Activated CD8-positive, alpha-beta memory T cell treated with anti-CD3 and anti-CD28 coated beads for 36 hours (primary cell): Measurements from ENCODE around the gene MFGE8. TPM values are rescaled to one million over a fixed set of nuclear protein-coding genes. Genes with fewer than 3 reads are reported as not detected.
"Not testable (repeated sequence)": the region's sequence is repeated elsewhere in the genome, so short reads cannot be mapped to it uniquely, and the experiment has no call there.

Experiments used
- CTCF ChIA-PET: fragments of 350-600 bp; sonication (Branson Sonifier 250); formaldehyde crosslinking; loops from one replicate; lab custom pipeline; 2021; ENCODE audit warnings: antibody characterized with exemption; lab: Charles Lee
- POLR2A ChIA-PET: fragments of 350-600 bp; sonication (Branson Sonifier 250); formaldehyde crosslinking; loops from one replicate; lab custom pipeline; 2021; ENCODE audit warnings: antibody characterized with exemption; lab: Charles Lee
- total RNA-seq, 2 experiments: library from RNA; stranded (reverse); gene quantifications; one replicate each; pipeline ENCODE4 v1.2.3, GENCODE V29; 2021

The MFGE8 gene, protein sequence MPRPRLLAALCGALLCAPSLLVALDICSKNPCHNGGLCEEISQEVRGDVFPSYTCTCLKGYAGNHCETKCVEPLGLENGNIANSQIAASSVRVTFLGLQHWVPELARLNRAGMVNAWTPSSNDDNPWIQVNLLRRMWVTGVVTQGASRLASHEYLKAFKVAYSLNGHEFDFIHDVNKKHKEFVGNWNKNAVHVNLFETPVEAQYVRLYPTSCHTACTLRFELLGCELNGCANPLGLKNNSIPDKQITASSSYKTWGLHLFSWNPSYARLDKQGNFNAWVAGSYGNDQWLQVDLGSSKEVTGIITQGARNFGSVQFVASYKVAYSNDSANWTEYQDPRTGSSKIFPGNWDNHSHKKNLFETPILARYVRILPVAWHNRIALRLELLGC
- 10 to 100 TPM; 18.6 to 19.9 TPM for total RNA-seq

DNA sequence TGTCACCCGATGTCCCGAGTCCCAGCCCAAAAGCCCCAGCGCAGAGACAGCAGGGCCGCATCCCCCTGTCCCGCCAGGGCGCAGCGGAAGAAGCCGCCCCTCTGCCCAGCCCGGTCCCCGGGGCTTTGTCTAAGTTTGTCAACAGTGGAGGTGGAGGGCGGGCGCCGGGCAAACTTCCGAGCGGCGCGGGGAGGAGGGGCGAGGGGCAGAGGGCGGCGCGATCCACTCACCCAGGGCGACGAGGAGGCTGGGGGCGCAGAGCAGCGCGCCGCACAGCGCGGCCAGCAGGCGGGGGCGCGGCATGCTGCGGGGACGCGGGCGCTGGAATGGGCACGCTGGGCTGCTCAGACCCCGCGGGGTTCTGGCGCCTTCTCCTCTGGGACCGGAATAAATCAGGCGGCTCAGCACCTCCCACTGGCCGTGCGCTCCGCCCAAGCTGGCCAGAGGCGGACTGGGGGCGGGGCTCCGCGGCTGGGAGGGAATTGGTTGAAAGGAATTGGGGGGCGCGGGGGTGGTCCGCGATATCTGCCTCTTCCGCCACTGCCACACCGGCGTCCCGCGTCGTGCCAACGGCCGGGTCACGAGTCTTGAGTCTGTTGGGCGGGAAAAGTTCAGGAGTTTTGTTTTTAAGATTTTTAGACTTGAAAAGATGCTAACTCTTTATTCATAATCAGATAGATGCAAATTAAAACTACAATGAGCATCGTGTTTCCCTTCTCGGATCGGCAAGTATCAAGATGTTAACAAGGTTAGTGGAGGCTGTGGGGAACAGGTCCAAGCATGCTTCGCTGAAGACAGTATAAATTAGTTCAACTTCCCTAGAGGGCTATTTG is at the start of gene MFGE8:
MFGE8 (minus strand) TSS at position 363 of the 833 bp plus-strand sequence; CDS start at position 303, 60 bp downstream.
- ChIA-PET CTCF (interaction anchor here (0.7 to 2.4 kb wide), 4 partner anchors 7 to 9 kb away, joined by 3 to 8 read pairs (median 3); no protein-coding TSS in a partner anchor), POLR2A (no interaction called here)

DNA sequence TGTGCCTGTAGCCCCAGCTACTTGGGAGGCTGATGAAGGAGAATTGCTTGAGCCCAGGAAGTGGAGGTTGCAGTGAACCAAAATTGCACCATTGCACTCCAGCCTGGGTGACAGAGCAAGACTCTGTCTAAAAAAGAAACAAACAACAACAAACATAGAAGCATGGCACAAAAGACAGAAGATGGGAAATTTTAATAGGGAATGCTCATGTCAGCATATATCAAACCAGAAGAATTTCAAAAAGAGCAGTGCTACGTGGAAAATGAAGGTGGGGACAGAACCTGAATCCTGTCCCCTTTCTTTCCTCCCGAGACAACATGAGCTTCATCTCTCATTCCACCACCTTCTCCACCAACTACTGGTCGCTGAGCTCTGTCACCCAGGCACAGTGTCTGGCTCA is 46.3 kb upstream of the MFGE8 start:
- POLR2A ChIA-PET = no interaction called here
- CTCF ChIA-PET = no interaction called here

DNA sequence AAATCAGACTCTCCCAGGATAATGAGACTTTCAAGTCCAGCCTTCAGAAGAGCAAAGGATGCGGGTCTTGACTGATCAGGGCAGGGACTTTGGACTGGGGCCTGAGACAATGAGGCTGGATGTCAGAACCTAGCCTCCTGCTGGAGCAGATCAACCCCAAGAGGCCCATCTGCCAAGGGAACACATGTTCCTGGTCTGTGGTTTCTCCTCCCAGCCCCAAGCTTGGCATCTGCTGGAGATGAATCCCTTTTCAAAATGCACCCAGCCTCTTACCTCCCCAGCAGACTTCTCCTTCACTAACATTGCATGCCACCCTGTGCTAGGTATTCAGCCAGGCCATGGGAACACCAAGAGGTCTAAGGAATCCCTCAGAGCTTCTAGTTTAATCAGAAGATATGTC is 43.7 kb upstream of the MFGE8 start:
- POLR2A ChIA-PET = no interaction called here
- CTCF ChIA-PET = no interaction called here

DNA sequence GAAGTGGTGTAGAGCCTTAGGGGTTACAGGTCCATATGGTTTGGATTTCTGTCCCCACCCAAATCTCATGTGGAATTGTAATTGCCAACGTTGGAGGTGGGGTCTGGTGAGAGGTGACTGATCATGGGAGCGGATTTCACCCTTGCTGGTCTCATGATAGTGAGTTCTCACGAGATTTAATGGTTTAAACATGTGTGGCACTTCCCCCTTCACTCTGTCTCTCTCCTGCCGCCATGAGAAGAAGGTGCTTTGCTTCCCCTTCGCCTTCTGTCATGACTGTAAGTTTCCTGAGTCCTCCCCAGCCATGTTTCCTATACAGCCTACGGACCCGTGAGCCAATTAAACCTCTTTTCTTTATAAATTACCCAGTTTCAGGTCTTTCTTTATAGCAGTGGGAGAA is 43.1 kb upstream of the MFGE8 start:
- POLR2A ChIA-PET = no interaction called here
- CTCF ChIA-PET = no interaction called here

DNA sequence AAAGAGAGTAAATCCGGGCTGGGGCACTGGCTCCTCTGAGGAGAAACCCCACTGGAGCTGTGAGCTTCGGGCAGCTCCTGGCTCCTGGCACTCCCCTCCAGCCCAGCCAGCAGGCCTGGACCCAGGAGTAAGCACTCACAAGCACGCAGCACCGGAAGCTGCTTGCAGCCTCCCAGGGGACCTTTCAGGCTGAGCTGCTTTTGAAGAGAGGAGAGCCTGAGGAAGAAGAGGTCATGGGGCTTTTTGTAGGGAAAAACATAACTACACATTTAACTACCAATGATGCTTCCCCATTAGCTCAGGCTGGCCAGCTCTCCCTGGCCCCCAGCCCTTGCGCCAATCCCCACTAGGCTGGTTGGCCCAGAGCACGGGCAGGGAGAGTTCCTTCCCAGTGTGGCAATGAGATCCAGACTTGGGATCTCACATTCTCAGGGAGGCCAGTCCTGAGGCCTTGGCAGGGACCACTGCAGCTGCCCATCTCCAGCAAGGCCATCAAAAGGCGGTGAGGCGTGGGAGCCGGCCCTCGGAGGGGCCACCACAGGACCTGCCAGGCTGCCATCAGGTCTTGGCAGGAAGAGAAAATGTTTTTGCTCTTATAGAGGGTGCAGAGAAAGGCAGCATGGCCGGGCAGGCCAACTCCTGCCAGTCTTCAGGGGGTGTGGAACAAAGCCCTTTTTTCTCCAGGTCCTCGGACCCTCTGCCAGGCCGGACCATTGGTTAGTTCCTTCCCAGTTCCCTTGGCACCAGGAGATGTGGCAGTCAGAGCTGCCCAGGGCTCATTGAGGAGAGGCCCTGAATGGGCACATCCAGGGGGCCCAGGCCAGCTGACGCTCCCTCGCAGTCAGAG is 41.5 kb upstream of the MFGE8 start:
- ChIA-PET POLR2A (no interaction called here), CTCF (no interaction called here)

DNA sequence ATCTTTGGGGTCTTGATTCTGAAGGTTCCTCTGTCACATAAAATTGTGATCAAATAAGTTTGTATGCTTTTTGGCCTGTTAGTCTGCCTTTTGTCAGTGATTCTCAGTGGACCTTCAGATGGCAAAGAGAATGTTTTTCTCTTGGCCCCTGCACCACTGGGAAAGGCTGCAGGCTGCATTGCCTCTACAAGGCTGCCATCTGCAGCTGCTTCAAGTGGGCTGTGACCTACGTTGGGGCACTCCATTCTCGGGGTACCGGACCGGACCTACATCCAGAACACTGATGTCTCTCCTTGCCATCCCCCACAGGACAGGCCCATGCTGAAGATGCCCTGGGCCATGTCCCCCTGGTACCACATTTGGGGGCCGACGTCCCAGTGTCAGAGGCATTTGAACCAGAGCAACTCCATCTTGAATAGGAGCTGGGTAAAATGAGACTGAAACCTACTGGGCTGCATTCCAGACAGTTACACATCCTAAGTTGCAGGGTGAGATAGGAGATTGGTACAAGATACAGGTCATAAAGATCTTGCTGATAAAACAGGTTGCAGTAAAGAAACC is 37.5 kb upstream of the MFGE8 start:
- CTCF ChIA-PET = no interaction called here
- POLR2A ChIA-PET = no interaction called here

DNA sequence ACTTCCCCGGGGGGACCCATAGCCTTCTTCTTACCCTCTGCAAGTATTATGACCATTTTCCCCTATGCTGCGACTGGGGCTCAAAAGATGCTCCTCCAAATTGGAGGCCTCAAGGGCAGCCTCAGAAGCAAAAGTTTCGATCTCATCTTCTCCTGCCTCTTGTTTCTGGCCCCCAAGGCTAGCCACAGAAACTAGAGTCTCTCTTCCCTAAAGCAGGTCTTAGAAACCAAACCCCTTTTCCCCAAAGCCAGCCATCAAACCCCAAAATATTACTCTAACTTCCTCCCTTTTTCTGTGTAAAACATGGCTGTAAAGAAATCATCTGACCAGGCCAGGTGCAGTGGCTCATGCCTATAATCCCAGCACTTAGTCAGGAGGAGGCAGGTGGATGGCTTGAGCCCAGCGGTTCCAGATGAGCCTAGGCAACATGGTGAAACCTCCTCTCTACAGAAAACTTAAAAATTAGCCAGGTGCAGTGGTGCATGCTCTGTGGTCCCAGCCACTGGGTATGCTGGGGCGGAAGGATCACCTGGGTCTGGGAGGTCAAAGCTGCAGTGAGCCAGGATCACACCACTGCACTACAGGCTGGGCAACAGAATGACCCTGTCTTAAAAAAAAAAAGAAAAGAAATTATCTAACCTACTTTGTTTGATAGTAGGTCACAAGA is 36.7 kb upstream of the MFGE8 start:
- POLR2A ChIA-PET = no interaction called here
- CTCF ChIA-PET = no interaction called here

DNA sequence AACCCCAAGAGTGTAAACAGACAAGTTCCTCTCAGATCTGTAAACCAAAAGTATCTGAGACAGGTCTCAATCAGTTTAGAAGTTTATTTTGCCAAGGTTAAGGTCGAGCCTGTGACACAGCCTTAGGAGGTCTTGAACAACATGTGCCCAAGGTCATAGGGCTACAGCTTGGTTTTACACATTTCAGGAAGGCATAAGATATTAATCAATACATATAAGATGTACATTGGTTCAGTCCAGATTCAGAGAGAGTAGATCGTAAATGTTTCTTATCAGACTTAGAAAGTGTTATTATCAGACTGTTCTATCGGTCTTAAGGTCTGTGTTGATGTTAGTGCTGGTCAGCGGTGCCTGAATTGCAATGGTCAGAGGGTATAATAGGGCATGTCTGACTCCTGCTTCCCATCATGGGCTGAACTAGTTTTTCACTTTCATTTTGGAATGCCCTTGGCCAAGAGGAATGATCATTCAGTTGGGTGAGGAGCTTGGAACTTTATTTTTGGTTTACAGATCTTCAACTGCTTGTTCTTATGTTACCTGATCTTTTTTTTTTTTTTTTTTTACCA is 27.0 kb upstream of the MFGE8 start:
- POLR2A ChIA-PET = no interaction called here
- CTCF ChIA-PET = interaction anchor here (1.5 kb wide), 1 partner anchor 266 kb away, joined by 3 read pairs; no protein-coding TSS in a partner anchor

DNA sequence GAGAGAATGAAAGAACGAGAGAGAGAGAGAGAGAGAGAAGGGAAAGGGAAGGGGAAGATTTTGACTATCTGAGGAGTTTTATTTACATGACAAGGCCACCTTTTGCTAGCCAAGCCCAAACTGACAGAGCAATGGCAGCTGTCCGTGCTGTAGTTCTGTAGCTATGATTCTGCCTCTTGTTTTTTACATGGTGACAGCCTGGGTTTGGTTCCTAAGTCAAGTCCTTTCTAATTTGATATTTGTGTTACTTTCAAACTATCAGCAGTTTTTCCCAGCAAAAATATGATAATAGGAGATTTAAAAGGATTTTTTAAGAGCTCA is 26.3 kb upstream of the MFGE8 start:
- POLR2A ChIA-PET = no interaction called here
- CTCF ChIA-PET = interaction anchor here (1.2 to 1.5 kb wide), 2 partner anchors 27 to 267 kb away, joined by 3 to 4 read pairs; no protein-coding TSS in a partner anchor

DNA sequence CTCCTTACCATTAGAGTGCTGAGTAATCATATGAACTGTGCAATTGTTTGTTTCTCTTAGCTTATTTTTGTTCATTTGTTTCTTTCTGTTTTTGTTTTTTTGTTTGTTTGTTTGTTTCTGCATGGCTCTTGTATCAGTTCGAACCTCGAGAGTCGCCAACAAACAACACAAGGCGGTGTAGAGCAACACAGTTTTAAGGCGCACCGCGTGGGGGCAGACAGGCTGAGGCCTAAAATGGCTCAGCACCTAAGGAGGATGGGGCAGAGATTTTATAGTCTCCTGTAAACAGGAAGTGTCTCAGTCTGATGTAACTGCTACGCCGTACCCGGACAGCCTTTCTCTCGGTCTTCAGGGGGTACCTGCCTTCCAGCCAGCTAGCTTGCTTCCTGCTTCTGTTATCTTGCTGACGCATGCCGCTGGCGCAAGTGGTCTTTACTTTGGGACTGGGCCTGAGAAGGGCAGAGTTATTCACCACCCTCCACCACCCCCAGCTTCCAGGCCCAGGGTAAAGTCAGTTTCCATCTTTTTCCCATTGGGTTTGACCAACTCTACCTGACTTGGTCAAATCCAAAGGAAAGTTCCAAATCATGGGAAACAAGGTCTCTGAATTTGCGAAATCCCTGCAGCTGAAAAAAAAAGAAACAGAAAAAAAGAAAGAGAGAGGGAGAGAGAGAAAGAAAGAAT is 25.8 kb upstream of the MFGE8 start:
- ChIA-PET CTCF (interaction anchor here (1.2 to 1.5 kb wide), 2 partner anchors 28 to 268 kb away, joined by 3 to 4 read pairs; no protein-coding TSS in a partner anchor), POLR2A (no interaction called here)

DNA sequence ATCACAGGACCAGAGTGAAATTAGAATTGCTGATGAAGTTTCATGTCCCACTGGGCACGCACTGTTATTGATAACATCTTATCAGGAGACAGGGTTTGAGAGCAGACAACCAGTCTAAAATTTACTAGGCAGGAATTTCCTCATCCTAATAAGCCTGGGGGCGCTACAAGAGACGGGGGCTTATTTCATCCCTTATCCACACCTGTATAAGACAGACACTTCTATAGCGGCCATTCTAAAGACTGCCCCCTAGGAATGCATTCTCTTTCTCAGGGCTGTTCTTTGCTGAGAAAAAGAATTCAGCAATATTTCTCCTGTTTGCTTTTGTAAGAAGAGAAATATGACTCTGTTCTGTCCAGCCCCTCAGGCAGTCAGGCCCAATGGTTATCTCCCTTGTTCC is 21.3 kb upstream of the MFGE8 start:
- CTCF ChIA-PET, POLR2A ChIA-PET: not testable (repeated sequence)

DNA sequence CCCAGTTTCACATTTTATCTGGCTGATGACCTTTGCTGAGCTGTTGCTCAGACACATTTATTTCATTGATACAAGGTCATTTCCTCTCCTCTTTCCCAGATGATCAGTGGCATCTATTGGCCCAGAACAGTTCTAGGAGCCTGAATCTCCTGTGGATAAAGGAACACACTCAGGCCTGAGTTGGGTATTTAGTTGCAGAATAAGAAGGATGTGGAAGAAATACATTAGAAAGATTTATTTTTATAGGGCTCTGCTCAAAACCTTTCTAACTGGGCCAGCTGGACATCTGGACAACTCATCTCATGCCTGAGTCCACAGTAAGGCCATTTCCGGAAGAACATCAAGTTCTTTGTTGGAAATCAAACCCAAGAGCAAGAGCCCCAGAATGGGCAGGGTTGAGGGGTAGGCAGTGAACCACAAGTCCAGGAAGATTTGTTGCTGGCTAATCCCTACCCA is 19.7 kb upstream of the MFGE8 start:
- ChIA-PET CTCF (no interaction called here), POLR2A (no interaction called here)

DNA sequence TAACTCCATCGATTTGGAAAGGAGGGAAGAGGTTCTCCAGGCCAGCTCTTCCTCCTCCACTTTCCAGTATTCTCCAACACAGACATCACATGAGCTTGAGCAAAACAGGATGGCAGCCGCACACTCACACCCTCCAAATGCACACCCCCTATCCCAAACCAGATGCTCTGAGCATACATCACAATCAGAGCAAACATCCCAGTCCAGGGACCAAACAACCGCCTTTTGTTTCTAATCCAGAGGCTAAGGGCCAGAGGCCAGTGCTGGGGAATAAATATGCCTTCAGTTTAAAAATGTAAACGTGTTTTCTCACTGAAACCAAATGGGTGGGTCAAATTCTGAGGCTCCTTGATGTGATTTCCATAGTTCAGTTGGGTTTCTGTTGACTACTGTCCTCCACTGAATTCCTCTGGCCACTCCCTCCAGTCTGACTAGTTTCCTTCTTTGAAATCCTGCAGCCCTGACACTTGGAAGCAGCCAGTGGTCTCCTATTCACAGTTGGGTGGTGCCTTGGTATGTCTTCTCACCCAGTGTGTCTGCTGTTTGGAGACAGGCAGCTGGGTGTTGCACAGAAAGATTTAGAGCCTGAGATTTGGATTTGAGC is 19.2 kb upstream of the MFGE8 start:
- POLR2A ChIA-PET = no interaction called here
- CTCF ChIA-PET = no interaction called here

DNA sequence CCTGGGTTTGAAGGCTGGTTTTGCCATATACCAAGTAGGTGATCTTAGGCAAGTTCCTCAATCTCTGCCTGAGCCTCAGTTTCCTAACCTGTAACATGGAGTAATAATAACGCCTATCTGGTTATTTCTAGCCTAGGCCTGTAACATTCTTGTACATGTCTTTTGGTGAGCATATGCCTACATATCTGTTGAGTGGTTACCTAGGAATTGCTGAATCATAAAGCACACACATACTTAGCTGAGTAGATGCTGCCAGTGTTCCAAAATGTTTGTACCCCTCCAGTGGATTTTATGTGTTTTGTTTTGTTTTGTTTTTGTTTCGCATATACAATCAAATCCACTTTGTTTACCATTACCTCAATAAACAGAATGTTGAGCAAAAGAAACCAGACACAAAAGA is 17.4 kb upstream of the MFGE8 start:
- POLR2A ChIA-PET = no interaction called here
- CTCF ChIA-PET = no interaction called here

DNA sequence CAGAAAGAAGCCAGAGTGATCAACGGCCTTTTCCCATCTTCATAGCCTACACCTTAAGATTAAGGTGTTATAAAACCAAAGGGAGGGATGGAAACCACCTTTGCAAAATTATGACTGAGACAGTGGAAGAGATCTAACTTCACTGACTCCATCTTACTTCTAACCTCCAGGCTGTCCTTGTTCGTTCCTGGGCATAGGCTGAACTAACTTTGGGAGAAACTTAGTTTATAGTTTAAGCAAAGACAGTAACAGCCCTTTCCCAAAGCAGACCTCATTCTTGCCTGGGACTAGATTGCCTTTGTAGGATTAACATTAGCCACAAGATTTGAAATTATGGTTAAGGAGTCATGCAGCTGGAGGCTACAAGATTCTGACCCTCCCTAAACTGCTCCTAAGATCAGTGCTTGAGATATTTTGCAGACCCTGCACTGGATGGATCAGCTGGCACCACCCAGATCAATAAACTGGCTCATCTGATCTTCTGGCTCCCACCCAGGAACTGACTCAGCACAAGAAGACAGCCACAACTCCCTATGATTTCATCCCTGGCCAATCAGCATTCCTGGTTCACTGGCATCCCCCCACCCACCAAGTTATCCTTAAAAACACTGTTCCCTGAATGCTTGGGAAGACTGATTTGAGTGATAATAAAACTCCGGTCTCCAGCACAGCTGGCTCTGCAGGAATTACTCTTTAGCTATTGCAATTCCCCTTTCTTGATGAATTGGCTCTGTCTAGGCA is 16.3 kb upstream of the MFGE8 start:
- CTCF ChIA-PET = interaction anchor here (0.6 to 1.1 kb wide), 2 partner anchors 19 to 28 kb away, joined by 3 read pairs; no protein-coding TSS in a partner anchor
- POLR2A ChIA-PET = not testable (repeated sequence)

DNA sequence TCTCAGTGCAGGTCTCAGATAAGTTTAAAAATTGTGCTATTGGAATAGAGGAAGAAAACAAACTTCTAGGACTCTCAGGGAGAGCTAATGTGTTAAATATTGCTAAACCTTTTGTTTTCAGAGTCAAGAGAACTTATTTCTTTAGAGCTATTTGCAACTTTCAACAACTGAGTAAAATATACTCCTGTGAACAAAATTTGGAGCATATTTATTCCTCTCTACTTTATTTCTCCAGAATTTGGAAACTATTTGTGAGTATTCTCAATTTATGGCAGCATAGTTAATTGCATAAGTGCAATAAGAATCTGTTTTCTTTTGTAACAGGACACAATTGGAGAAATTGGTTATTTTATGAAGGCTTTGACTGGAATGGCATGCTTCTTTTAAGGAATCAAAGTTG is 15.0 kb upstream of the MFGE8 start:
- CTCF ChIA-PET = interaction anchor here (0.7 to 1.1 kb wide), 2 partner anchors 17 to 23 kb away, joined by 3 read pairs; no protein-coding TSS in a partner anchor
- POLR2A ChIA-PET = not testable (repeated sequence)

DNA sequence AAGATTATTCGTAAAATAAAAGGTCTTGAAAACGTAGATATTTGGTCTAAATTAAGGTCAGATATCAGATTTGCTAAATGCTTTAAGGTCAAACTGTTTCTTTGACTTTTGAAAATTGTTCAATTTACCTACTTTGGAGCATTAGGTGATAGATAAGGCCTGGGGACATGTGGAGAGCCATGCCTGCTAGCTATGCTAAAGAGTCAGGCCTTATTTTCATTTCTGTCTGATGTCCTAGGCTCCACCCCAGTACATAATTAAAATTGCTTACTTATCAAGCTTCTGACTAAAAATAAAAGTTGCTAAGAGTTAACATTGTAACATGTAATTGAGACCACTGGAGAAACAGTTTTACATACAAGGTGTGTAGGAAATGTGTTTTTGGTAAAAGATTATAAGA is 12.5 kb upstream of the MFGE8 start:
- POLR2A ChIA-PET = not testable (repeated sequence)

More for the DNA sequence above, 12.5 kb upstream of the MFGE8 start:
- CTCF ChIA-PET = not testable (repeated sequence)
